Measurements from ENCODE around the gene RNF207. TPM values are rescaled to one million over a fixed set of nuclear protein-coding genes. Genes with fewer than 3 reads are reported as not detected.

Gene RNF207
- total and polyA plus RNA-seq, 2 of the 8 experiments (the other 6 are each of a cell fraction or from before 2014, with no cell fraction given) = 3.9 to 5.4 TPM

DNA sequence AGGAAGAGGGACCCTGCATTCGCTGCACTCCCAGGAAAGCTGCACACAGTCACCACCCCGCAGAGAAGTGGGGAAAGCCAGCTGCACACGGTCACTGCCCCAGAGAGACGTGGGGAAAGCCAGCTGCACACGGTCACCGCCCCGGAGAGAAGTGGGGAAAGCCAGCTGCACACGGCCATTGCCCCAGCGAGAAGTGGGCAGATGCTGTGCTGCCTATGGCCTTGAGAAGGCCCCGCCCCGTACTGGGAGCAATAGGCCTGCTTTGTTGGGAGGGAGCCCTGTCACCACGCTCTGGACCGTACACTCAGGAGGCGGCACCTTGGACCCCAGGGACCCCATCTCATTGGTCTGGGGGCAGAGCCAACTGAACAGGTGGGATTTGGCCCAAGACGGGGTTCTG is 59.2 kb downstream of the RNF207 start:
- Histone ChIP-seq H3K18ac (ENCODE audit: extremely low read depth, low read length) (no peak overlapping the region), H4K91ac (replicated peaks; ENCODE audit: insufficient read length, low read length) (no peak overlapping the region), H2BK5ac (ENCODE audit: low read depth, low read length) (no peak overlapping the region), H2BK15ac (ENCODE audit: low read length) (no peak overlapping the region), H3K36me3 (ENCODE audit: control insufficient read depth in 2 of 4, insufficient read depth in 4 of 4, low read length in 3 of 4) (no peaks in the 10 kb centered on the region), H3K4ac (replicated peaks; ENCODE audit: insufficient read length, low read depth, low read length) (no peak overlapping the region), H4K5ac (ENCODE audit: insufficient read length, low read depth, low read length) (no peak overlapping the region), H4K8ac (ENCODE audit: extremely low read depth, insufficient read depth, low read length) (peak overlapping the region; percentile 41), H3K27ac (ENCODE audit: low read depth, low read length) (no peak overlapping the region), H3K4me1 (replicated peaks in 1 of 4; ENCODE audit: control insufficient read depth in 3 of 4, insufficient read depth in 4 of 4, low read length in 3 of 4) (peaks cover 0 to 9% (median 2%) of the 10 kb centered on the region in 4 experiments; a peak in 6 of 7 replicates), H3K56ac (replicated peaks; ENCODE audit: insufficient read length, low read depth, low read length) (no peak overlapping the region), H3K23me2 (ENCODE audit: low read depth, low read length) (peaks cover 7% of the 10 kb centered on the region; the same call in 1 of the 2 replicates), H2BK20ac (ENCODE audit: low read length) (no peak overlapping the region), H2BK120ac (replicated peaks; ENCODE audit: low read depth, low read length) (no peak overlapping the region), H3K23ac (ENCODE audit: insufficient read length) (no peak overlapping the region), H3K4me3 (ENCODE audit: extremely low read depth in 1 of 4, insufficient read depth in 2 of 4, low read depth in 3 of 4, low read length in 4 of 4) (no peak overlapping the region), H3K9me3 (ENCODE audit: insufficient read depth in 2 of 2, low read depth in 1 of 2, low read length in 1 of 2) (no peaks in the 10 kb centered on the region), H4K20me1 (replicated peaks in 1 of 2; ENCODE audit: control insufficient read depth in 1 of 2, insufficient read depth in 2 of 2, low read length in 2 of 2) (peaks cover 5 to 19% of the 10 kb centered on the region in 2 experiments), H3K27me3 (replicated peaks in 1 of 4; ENCODE audit: control insufficient read depth in 3 of 4, extremely low read depth in 1 of 4, insufficient read depth in 3 of 4, low read length in 3 of 4) (peaks cover 0 to 7% (median 2%) of the 10 kb centered on the region in 4 experiments; a peak in 3 of 7 replicates), H2BK12ac (ENCODE audit: low read depth, low read length) (no peak overlapping the region), H3K9ac (replicated peaks in 1 of 4; ENCODE audit: extremely low read depth in 1 of 4, low read depth in 3 of 4, low read length in 3 of 4) (no peak overlapping the region), H3K14ac (ENCODE audit: insufficient read length) (no peak overlapping the region), H3K79me1 (ENCODE audit: low read depth, low read length) (no peaks in the 10 kb centered on the region), H3K4me2 (ENCODE audit: insufficient read depth in 1 of 2, low read depth in 2 of 2, low read length in 2 of 2) (no peak overlapping the region), H2AFZ (ENCODE audit: low read length) (no peak overlapping the region), H2AK5ac (ENCODE audit: low read depth, low read length) (no peak overlapping the region), H3K79me2 (ENCODE audit: control insufficient read depth in 1 of 2, insufficient read depth in 2 of 2, low read length in 2 of 2) (no peaks in the 10 kb centered on the region)
- ChIA-PET POLR2A (ENCODE audit: partially characterized antibody) (no interaction called here), CTCF (ENCODE audit: partially characterized antibody) (interaction anchor here (0.9 to 7.0 kb wide), 9 partner anchors 12 to 212 kb away, joined by 3 to 51 read pairs (median 4); no protein-coding TSS in a partner anchor)
- FAIRE-seq = no peak
- 94% methylated on average over 11 of the region's 15 CpGs; no CpG with 5 or more reads in 1 of the 2 experiments for WGBS, 2 experiments (ENCODE audit: extremely low coverage in 1 of 2, insufficient coverage in 1 of 2, insufficient read length in 1 of 2, insufficient replicate concordance in 2 of 2, low coverage in 1 of 2, low lambda C conversion rate in 2 of 2, missing lambda C conversion rate in 1 of 2)
- no peak for TF ChIP-seq PHF8 (conservative IDR thresholded peaks at IDR 0.05; ENCODE audit: low read depth, low read length)
- TF ChIP-seq RAD21 (IDR thresholded peaks at IDR 0.05 in 1 of 2, conservative IDR thresholded peaks at IDR 0.05 in 1 of 2; ENCODE audit: low read depth in 2 of 2, low read length in 2 of 2) = no peak
- no peak for DNase-seq (ENCODE audit: low read depth in 1 of 2, low spot score in 2 of 2)
